Spleen (tissue), 7 donors: ENCODE data around the gene PTK7.

Experiments used
- CTCF ChIP-seq, 11 experiments: fragments of 200-600 bp in 7 of 11; fragments of 450-650 bp in 4 of 11; sonication (generic) in 4 of 11; IDR thresholded peaks in 8 of 11; conservative IDR thresholded peaks in 3 of 11; 1 replicate in 7 of 11; 2 replicates in 4 of 11; pipeline versions ENCODE4 v1.4.0 to v1.8.0; 2016 to 2021; ENCODE audit warnings: antibody characterized with exemption in 11 of 11, inconsistent platforms in 4 of 11, mild to moderate bottlenecking in 1 of 11
- POLR2A ChIP-seq, 3 donors: fragments of 450-650 bp; IDR thresholded peaks; one replicate each; pipeline ENCODE4 v1.5.1; 2017; ENCODE audit warnings: antibody characterized with exemption in 3 of 3, mild to moderate bottlenecking in 1 of 3
- POLR2AphosphoS5 ChIP-seq, 3 donors: sonication (generic); formaldehyde crosslinking; IDR thresholded peaks; one replicate each; pipeline ENCODE4 v1.5.1; 2017; ENCODE audit warnings: antibody characterized with exemption in 3 of 3
- donor health status: DM: no; HTN: no; CAD: no; lungs with moderate emphysema.
- donor health status: DM: no; HTN: no; CAD: no.
- donor health status: DM: no; HTN: no; CAD: no.

DNA sequence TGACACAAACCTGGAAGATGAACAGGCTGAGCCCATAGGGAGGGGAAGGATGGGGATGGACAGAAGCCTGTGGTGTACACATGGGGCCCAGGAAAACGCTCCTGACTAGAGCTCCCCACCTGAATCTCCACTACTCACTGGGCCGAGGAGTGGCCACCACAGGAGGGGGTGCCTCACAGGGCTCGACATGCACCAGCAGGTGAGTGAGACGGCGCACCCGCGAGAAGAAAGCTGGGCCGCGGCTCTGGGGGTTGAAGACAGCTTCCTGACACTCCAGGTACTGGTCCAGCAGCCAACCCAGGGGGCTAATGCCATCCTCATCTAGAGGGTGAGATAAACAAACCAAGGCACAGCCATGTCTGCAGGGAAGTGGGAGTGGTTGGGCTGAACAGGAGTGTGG, 32.8 kb upstream of the PTK7 start:
- TF ChIP-seq CTCF (IDR thresholded peaks at IDR 0.05 in 8 of 11, conservative IDR thresholded peaks at IDR 0.05 in 3 of 11) = no peak
- TF ChIP-seq POLR2AphosphoS5 (IDR thresholded peaks at IDR 0.05) = no peak
- TF ChIP-seq POLR2A (IDR thresholded peaks at IDR 0.05) = no peak
